Liver (tissue), 3 donors: ENCODE measurements around the gene ALK.

Experiments used
- EGR1 ChIP-seq, 2 donors: IDR thresholded peaks; 2 replicates each; pipeline ENCODE4 v1.6.1; 2016 to 2018; ENCODE audit warnings: antibody characterized with exemption in 2 of 2, low read depth in 2 of 2
- HNF4A ChIP-seq, 2 donors: conservative IDR thresholded peaks; 2 replicates each; pipeline ENCODE4 v1.6.1; 2016; ENCODE audit warnings: antibody characterized with exemption in 2 of 2, mild to moderate bottlenecking in 2 of 2
- JUND ChIP-seq, 2 donors: IDR thresholded peaks; 2 replicates each; pipeline ENCODE4 v1.6.1; 2016; ENCODE audit warnings: antibody characterized with exemption in 2 of 2
- RAD21 ChIP-seq, 2 donors: IDR thresholded peaks; 2 replicates each; pipeline ENCODE4 v1.6.1; 2016; ENCODE audit warnings: antibody characterized with exemption in 2 of 2, mild to moderate bottlenecking in 2 of 2
- TAF1 ChIP-seq: conservative IDR thresholded peaks from 2 replicates; pipeline ENCODE4 v1.6.1; 2016; ENCODE audit warnings: antibody characterized with exemption, mild to moderate bottlenecking
- TF ChIP-seq, protein P1 (sequence below): fragments of 150-350 bp; IDR thresholded peaks from 2 replicates; pipeline ENCODE4 v1.5.1; 2017; ENCODE audit warnings: improper control_type of control experiment, low read depth, low read length; ENCODE audit not compliant: missing input control
- TF ChIP-seq, protein P2 (sequence below): IDR thresholded peaks from 2 replicates; pipeline ENCODE4 v1.6.1; 2016; ENCODE audit warnings: antibody characterized with exemption, mild to moderate bottlenecking
- TF ChIP-seq, protein P3 (sequence below): IDR thresholded peaks from 2 replicates; pipeline ENCODE4 v1.6.1; 2016; ENCODE audit warnings: antibody characterized with exemption
- donor health status: healthy.
- donor health status: healthy.

DNA sequence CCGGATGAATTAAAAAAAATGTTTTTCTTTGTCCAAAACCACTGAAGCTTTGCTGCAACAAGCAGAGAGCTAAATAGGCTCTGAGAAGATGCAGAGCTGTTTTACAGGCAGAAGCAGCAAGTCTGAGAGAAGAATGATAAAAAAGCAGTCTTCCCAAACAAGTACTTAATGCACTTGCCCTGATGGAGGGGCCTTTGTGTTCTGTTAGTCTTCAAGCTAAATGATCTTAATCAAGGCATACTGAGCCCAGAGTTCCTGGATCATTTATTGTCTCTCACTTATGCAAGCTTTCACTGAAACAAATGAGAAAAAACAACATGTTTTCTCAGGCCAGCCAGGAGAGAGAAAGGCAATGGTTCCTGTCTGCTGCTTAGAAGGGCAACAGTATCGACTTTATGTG, 653.7 kb downstream of the ALK start:
- TF ChIP-seq, protein P1, sequence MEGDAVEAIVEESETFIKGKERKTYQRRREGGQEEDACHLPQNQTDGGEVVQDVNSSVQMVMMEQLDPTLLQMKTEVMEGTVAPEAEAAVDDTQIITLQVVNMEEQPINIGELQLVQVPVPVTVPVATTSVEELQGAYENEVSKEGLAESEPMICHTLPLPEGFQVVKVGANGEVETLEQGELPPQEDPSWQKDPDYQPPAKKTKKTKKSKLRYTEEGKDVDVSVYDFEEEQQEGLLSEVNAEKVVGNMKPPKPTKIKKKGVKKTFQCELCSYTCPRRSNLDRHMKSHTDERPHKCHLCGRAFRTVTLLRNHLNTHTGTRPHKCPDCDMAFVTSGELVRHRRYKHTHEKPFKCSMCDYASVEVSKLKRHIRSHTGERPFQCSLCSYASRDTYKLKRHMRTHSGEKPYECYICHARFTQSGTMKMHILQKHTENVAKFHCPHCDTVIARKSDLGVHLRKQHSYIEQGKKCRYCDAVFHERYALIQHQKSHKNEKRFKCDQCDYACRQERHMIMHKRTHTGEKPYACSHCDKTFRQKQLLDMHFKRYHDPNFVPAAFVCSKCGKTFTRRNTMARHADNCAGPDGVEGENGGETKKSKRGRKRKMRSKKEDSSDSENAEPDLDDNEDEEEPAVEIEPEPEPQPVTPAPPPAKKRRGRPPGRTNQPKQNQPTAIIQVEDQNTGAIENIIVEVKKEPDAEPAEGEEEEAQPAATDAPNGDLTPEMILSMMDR, result no peak
- TF ChIP-seq, protein P2, sequence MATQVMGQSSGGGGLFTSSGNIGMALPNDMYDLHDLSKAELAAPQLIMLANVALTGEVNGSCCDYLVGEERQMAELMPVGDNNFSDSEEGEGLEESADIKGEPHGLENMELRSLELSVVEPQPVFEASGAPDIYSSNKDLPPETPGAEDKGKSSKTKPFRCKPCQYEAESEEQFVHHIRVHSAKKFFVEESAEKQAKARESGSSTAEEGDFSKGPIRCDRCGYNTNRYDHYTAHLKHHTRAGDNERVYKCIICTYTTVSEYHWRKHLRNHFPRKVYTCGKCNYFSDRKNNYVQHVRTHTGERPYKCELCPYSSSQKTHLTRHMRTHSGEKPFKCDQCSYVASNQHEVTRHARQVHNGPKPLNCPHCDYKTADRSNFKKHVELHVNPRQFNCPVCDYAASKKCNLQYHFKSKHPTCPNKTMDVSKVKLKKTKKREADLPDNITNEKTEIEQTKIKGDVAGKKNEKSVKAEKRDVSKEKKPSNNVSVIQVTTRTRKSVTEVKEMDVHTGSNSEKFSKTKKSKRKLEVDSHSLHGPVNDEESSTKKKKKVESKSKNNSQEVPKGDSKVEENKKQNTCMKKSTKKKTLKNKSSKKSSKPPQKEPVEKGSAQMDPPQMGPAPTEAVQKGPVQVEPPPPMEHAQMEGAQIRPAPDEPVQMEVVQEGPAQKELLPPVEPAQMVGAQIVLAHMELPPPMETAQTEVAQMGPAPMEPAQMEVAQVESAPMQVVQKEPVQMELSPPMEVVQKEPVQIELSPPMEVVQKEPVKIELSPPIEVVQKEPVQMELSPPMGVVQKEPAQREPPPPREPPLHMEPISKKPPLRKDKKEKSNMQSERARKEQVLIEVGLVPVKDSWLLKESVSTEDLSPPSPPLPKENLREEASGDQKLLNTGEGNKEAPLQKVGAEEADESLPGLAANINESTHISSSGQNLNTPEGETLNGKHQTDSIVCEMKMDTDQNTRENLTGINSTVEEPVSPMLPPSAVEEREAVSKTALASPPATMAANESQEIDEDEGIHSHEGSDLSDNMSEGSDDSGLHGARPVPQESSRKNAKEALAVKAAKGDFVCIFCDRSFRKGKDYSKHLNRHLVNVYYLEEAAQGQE, result no peak
- no peak for TF ChIP-seq JUND (IDR thresholded peaks at IDR 0.05)
- TF ChIP-seq EGR1 (IDR thresholded peaks at IDR 0.05; ENCODE audit: low read depth in 2 of 2), result no peak
- TF ChIP-seq, protein P3, sequence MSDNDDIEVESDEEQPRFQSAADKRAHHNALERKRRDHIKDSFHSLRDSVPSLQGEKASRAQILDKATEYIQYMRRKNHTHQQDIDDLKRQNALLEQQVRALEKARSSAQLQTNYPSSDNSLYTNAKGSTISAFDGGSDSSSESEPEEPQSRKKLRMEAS, result no peak
- no peak for TF ChIP-seq TAF1
- TF ChIP-seq HNF4A (conservative IDR thresholded peaks at IDR 0.05), result no peak
- no peak for TF ChIP-seq RAD21 (IDR thresholded peaks at IDR 0.05)
